K562 (cell line): Measurements from ENCODE around the gene C4orf46. TPM values are rescaled to one million over a fixed set of nuclear protein-coding genes. Genes with fewer than 3 reads are reported as not detected.
A peak's percentile ranks its signal among the peaks of the same experiment; 100 is the strongest.

Source experiments
- ATAC-seq: fragments of 200-7000 bp; cut with Tn5 transposase; 3 replicates; pipeline ENCODE4 v1.9.1; 2020; ENCODE audit warnings: moderate library complexity
- BruUV-seq: library from RNA; stranded (reverse); fragments of 400-500 nt; replicated peaks from 2 replicates; lab custom pipeline; 2021; lab: Mats Ljungman, UMichigan
- CTCF ChIA-PET: fragments of 300-600 bp; formaldehyde crosslinking; extraction: SDS; loops from one replicate; lab custom pipeline; 2021; ENCODE audit warnings: low intra/inter-chr PET ratio; lab: Yijun Ruan, JAX
- POLR2A ChIA-PET: fragments of 300-600, 350-650 bp; sonication (Branson Sonifier 250); formaldehyde crosslinking; extraction: SDS; loops from one replicate; lab custom pipeline; 2021; ENCODE audit warnings: antibody characterized with exemption, inconsistent platforms; lab: Yijun Ruan, JAX
- DNase-seq, 4 experiments: peaks; one replicate each; pipeline versions ENCODE4 v3.0.0 to v3.0.0-alpha.2; 2011 to 2018; ENCODE audit warnings: low spot score in 3 of 4, mixed read lengths in 3 of 4; ENCODE audit errors: extremely low read depth in 1 of 4
- FAIRE-seq: peaks from 2 replicates; lab custom pipeline; 2011; peaks lifted over from hg19 to GRCh38; lab: Jason Lieb, UNC
- H2AFZ ChIP-seq: 2 replicates; pipeline ENCODE4 v1.6.0; 2011; ENCODE audit warnings: low read depth, low read length, control low read depth, inconsistent platforms
- H3K27ac ChIP-seq: fragments of 200-600 bp; 3 replicates; pipeline ENCODE4 v1.8.0; 2011; ENCODE audit warnings: low read depth, mild to moderate bottlenecking, control low read depth, inconsistent platforms, low read length, moderate library complexity, mixed read lengths; ENCODE audit errors: extremely low read depth
- H3K27me3 ChIP-seq, 2 experiments: fragments of 300-600 bp in 1 of 2; 2 replicates in 1 of 2; 3 replicates in 1 of 2; pipeline versions ENCODE4 v1.6.0 to v1.8.0; 2011; ENCODE audit warnings: inconsistent platforms in 2 of 2, low read length in 2 of 2, mild to moderate bottlenecking in 1 of 2, mixed read lengths in 1 of 2, moderate library complexity in 1 of 2; ENCODE audit not compliant: control insufficient read depth in 2 of 2, insufficient read depth in 2 of 2
- H3K36me3 ChIP-seq: fragments of 300-600 bp; 3 replicates; pipeline ENCODE4 v1.8.0; 2011; ENCODE audit warnings: mild to moderate bottlenecking, low read length, inconsistent platforms; ENCODE audit not compliant: control insufficient read depth, insufficient read depth
- H3K4me1 ChIP-seq, 2 experiments: fragments of 200-600 bp in 1 of 2; replicated peaks in 1 of 2; 2 replicates in 1 of 2; 3 replicates in 1 of 2; pipeline versions ENCODE4 v1.5.1 to v1.8.0; 2011; ENCODE audit warnings: inconsistent platforms in 2 of 2, low read length in 2 of 2, mild to moderate bottlenecking in 1 of 2, mixed read lengths in 1 of 2, moderate library complexity in 1 of 2; ENCODE audit not compliant: control insufficient read depth in 2 of 2, insufficient read depth in 2 of 2
- H3K4me2 ChIP-seq: 2 replicates; pipeline ENCODE4 v1.6.1; 2011; ENCODE audit warnings: low read length, control low read depth, inconsistent platforms, mixed read lengths; ENCODE audit not compliant: insufficient read depth
- H3K4me3 ChIP-seq: fragments of 200-600 bp; sonication (generic), shearing (Covaris generic); 2 replicates; pipeline ENCODE4 v1.5.1; 2016; ENCODE audit warnings: control low read depth, inconsistent platforms
- H3K79me2 ChIP-seq: fragments of 200-600 bp; 3 replicates; pipeline ENCODE4 v1.8.0; 2011; ENCODE audit warnings: low read length, inconsistent platforms; ENCODE audit not compliant: control insufficient read depth, insufficient read depth
- H3K9ac ChIP-seq, 2 experiments: 2 replicates each; pipeline versions ENCODE4 v1.6.0 to v1.6.1; 2011; ENCODE audit warnings: low read depth in 2 of 2, low read length in 2 of 2, control low read depth in 1 of 2, inconsistent platforms in 1 of 2, mild to moderate bottlenecking in 1 of 2, mixed read lengths in 1 of 2; ENCODE audit not compliant: insufficient read depth in 1 of 2
- H3K9me1 ChIP-seq: one replicate; pipeline ENCODE4 v1.6.0; 2011; ENCODE audit warnings: inconsistent platforms, mild to moderate bottlenecking, low read length, moderate library complexity; ENCODE audit not compliant: control insufficient read depth, insufficient read depth
- H3K9me3 ChIP-seq: replicated peaks from 2 replicates; pipeline ENCODE4 v1.5.1; 2011; ENCODE audit warnings: low read depth, low read length, inconsistent platforms; ENCODE audit not compliant: control insufficient read depth, insufficient read depth
- H4K20me1 ChIP-seq: replicated peaks from 2 replicates; pipeline ENCODE4 v1.6.1; 2011; ENCODE audit warnings: low read length, inconsistent platforms, mixed read lengths; ENCODE audit not compliant: control insufficient read depth, insufficient read depth
- CEBPB ChIP-seq: fragments of 450-650 bp; IDR thresholded peaks from 2 replicates; pipeline ENCODE4 v1.6.1; 2016; ENCODE audit warnings: missing genetic modification characterization, missing compliant biosample characterization
- CEBPG ChIP-seq, 3 experiments: fragments of 200-800 bp in 1 of 3; sonication (Bioruptor generic) in 1 of 3; sonication (generic) in 1 of 3; formaldehyde crosslinking in 1 of 3; IDR thresholded peaks in 2 of 3; conservative IDR thresholded peaks in 1 of 3; 2 replicates each; pipeline versions ENCODE4 v1.6.1 to v1.8.0; 2016 to 2022; ENCODE audit warnings: missing compliant biosample characterization in 2 of 3, missing genetic modification characterization in 2 of 3, mild to moderate bottlenecking in 1 of 3, missing genetic modification reagents in 1 of 3
- CTCF ChIP-seq, 3 experiments: IDR thresholded peaks in 2 of 3; conservative IDR thresholded peaks in 1 of 3; 2 replicates each; pipeline ENCODE4 v1.5.1; 2011 to 2012; ENCODE audit warnings: low read length in 3 of 3, mild to moderate bottlenecking in 3 of 3, control low read depth in 2 of 3, improper control_type of control experiment in 1 of 3, inconsistent platforms in 1 of 3, low read depth in 1 of 3, mixed read lengths in 1 of 3, moderate library complexity in 1 of 3; ENCODE audit not compliant: insufficient read depth in 2 of 3
- DPF2 ChIP-seq: fragments of 450-650 bp; IDR thresholded peaks from 2 replicates; pipeline ENCODE4 v1.6.1; 2016
- EP300 ChIP-seq: IDR thresholded peaks from 2 replicates; pipeline ENCODE4 v1.6.1; 2012; ENCODE audit warnings: low read length, improper control_type of control experiment
- HCFC1 ChIP-seq: IDR thresholded peaks from 2 replicates; pipeline ENCODE4 v1.6.1; 2012; ENCODE audit warnings: low read depth, low read length, improper control_type of control experiment
- IRF1 ChIP-seq: sonication (generic); formaldehyde crosslinking; IDR thresholded peaks from 2 replicates; pipeline ENCODE4 v1.8.0; 2022; ENCODE audit warnings: missing genetic modification reagents, mild to moderate bottlenecking, borderline replicate concordance
- NCOR1 ChIP-seq: fragments of 450-650 bp; IDR thresholded peaks from 2 replicates; pipeline ENCODE4 v1.6.1; 2016; ENCODE audit warnings: mild to moderate bottlenecking, moderate library complexity
- PML ChIP-seq: IDR thresholded peaks from 2 replicates; pipeline ENCODE4 v1.6.1; 2012; ENCODE audit warnings: low read length, inconsistent platforms
- RAD21 ChIP-seq, 2 experiments: fragments of 250-450 bp in 1 of 2; fragments of 450-650 bp in 1 of 2; sonication (Bioruptor Pico) in 1 of 2; formaldehyde crosslinking in 1 of 2; IDR thresholded peaks in 1 of 2; conservative IDR thresholded peaks in 1 of 2; 2 replicates each; pipeline versions ENCODE4 v1.4.0 to v1.8.0; 2020 to 2022; ENCODE audit warnings: mild to moderate bottlenecking in 2 of 2, moderate library complexity in 1 of 2
- TEAD2 ChIP-seq: fragments of 450-650 bp; IDR thresholded peaks from 2 replicates; pipeline ENCODE4 v1.6.1; 2016; ENCODE audit warnings: missing genetic modification characterization, control low read depth, missing compliant biosample characterization
- USF1 ChIP-seq: sonication (generic); formaldehyde crosslinking; IDR thresholded peaks from 2 replicates; pipeline ENCODE4 v1.9.0; 2022; ENCODE audit warnings: mild to moderate bottlenecking, missing genetic modification reagents
- ZFP36 ChIP-seq: fragments of 150-350 bp; IDR thresholded peaks from 2 replicates; pipeline ENCODE4 v1.6.1; 2018; ENCODE audit warnings: low read length, low read depth; ENCODE audit not compliant: partially characterized antibody
- ZNF384 ChIP-seq: IDR thresholded peaks from 2 replicates; pipeline ENCODE4 v1.6.1; 2012; ENCODE audit warnings: low read depth, low read length, improper control_type of control experiment
- WGBS: fragments of 100-300 bp; shearing (Covaris generic); methylation state at CpG from one replicate; pipeline ENCODE4 v1.1.6; 2016; ENCODE audit warnings: low coverage, mixed read lengths; ENCODE audit not compliant: insufficient coverage; ENCODE audit errors: missing lambda C conversion rate; 5-methylcytosine and 5-hydroxymethylcytosine counted together
- in situ Hi-C: fragments of 300-500 bp; cut with MboI; formaldehyde crosslinking; loops from 4 replicates; pipeline ENCODE4 v1.15.0; 2018; ENCODE audit warnings: inconsistent platforms, mixed read lengths
- intact Hi-C: fragments of 100-400 bp; cut with micrococcal nuclease; formaldehyde crosslinking; loops from 2 replicates; pipeline ENCODE4 v1.14.2; 2022
- polyA plus RNA-seq, 8 experiments: library from polyadenylated mRNA; depleted of rRNA in 4 of 8; stranded (reverse) in 5 of 8; unstranded in 3 of 8; fragments of >200 nt; fragmentation: Nextera tagmentation in 2 of 8; fragmentation: Illumina TruSeq in 1 of 8; extraction: Ambion mirVana in 2 of 8; extraction: Trizol in 1 of 8; gene quantifications; 2 replicates each; pipeline versions ENCODE4 v1.2.1 to v1.2.3, GENCODE V29; 2011 to 2014; ENCODE audit warnings: inconsistent platforms in 1 of 8, missing spikeins in 1 of 8
- total RNA-seq, 7 experiments: library from RNA; depleted of rRNA in 6 of 7; stranded (reverse); fragments of >200 nt in 6 of 7; fragmentation: Illumina TruSeq in 2 of 7; extraction: Trizol in 2 of 7; gene quantifications; 2 replicates each; pipeline versions ENCODE4 v1.2.1 to v1.2.3, GENCODE V29; 2011 to 2021; ENCODE audit warnings: low replicate concordance in 1 of 7

The C4orf46 gene
- total and polyA plus RNA-seq, 9 of the 15 experiments (the other 6 are each of a cell fraction or from before 2014, with no cell fraction given): 9.7 to 24.4 (median 17.0) TPM

- H2AFZ ChIP-seq: no peak overlapping the region
- ChIA-PET CTCF (interaction anchor here (0.8 kb wide), 1 partner anchor 183 kb away, joined by 3 read pairs; no protein-coding TSS in a partner anchor), POLR2A (interaction anchor here (0.6 to 1.0 kb wide), 2 partner anchors 8 to 10 kb away, joined by 3 read pairs; no protein-coding TSS in a partner anchor)
- ATAC-seq (peak; percentile 15), FAIRE-seq (peak; percentile 79), DNase-seq (peak; percentile 45 to 52 (median 50))
- H3K9ac ChIP-seq: no peak overlapping the region
- in situ Hi-C loops: no loop called here
- peaks cover 8 to 15% of the 10 kb centered on the region in 2 experiments; a peak in 4 of 5 replicates for H3K4me1 ChIP-seq
- H3K9me1 ChIP-seq: no peaks in the 10 kb centered on the region
- no peaks in the 10 kb centered on the region for H3K27me3 ChIP-seq
- H3K79me2 ChIP-seq: peaks cover 25% of the 10 kb centered on the region
- peaks cover 12% of the 10 kb centered on the region; the same call in 2 of the 3 replicates for H3K36me3 ChIP-seq
- no peaks in the 10 kb centered on the region for H4K20me1 ChIP-seq
- H3K4me2 ChIP-seq: no peak overlapping the region
- H3K27ac ChIP-seq: no peak overlapping the region
- no peaks in the 10 kb centered on the region; the same call in 1 of the 2 replicates for H3K9me3 ChIP-seq
- no peak overlapping the region for H3K4me3 ChIP-seq
- 44% methylated on average over 3 of the region's 3 CpGs for WGBS
- intact Hi-C loops: no loop called here
- no TSS peak for BruUV-seq
- TF ChIP-seq HCFC1 (0 out of 2 replicates have a peak, but pooled peaks have one; percentile 26), ZNF384 (peak; percentile 80), RAD21 (CRISPR knock-in tag; conservative IDR thresholded peaks at IDR 0.05 in 1 of 2, IDR thresholded peaks at IDR 0.05 in 1 of 2) (peak; percentile 22 to 38; a peak in 3 of 4 replicates), CTCF (IDR thresholded peaks at IDR 0.05 in 2 of 3, conservative IDR thresholded peaks at IDR 0.05 in 1 of 3; ENCODE audit: insufficient read depth in 2 of 3, low read depth in 1 of 3, low read length in 3 of 3) (peak; percentile 67 to 71 (median 67)), TEAD2 (no peak), ZFP36 (peak; percentile 83), CEBPB (tag) (peak; percentile 19; the same call in 1 of the 2 replicates), NCOR1 (no peak), IRF1 (CRISPR knock-in tag) (no peak), PML (no peak), CEBPG (CRISPR knock-in tag; IDR thresholded peaks at IDR 0.05) (no peak), CEBPG (tag; conservative IDR thresholded peaks at IDR 0.05 in 1 of 2, IDR thresholded peaks at IDR 0.05 in 1 of 2) (0 out of 4 replicates have a peak, but pooled peaks of 1 of the 2 experiments have one; percentile 19), USF1 (CRISPR knock-in tag) (no peak), EP300 (0 out of 2 replicates have a peak, but pooled peaks have one; percentile 12), DPF2 (no peak)
Observed at GRCh38 chr4:158667651-158668198, 4.0 kb downstream of the C4orf46 start.
